ENCODE measurements around the gene RNF10. TPM values are rescaled to one million over a fixed set of nuclear protein-coding genes. Genes with fewer than 3 reads are reported as not detected.

The RNF10 gene
- total and polyA plus RNA-seq, 9 of the 15 experiments (the other 6 are each of a cell fraction or from before 2014, with no cell fraction given): 43.0 to 139 (median 80.1) TPM

DNA sequence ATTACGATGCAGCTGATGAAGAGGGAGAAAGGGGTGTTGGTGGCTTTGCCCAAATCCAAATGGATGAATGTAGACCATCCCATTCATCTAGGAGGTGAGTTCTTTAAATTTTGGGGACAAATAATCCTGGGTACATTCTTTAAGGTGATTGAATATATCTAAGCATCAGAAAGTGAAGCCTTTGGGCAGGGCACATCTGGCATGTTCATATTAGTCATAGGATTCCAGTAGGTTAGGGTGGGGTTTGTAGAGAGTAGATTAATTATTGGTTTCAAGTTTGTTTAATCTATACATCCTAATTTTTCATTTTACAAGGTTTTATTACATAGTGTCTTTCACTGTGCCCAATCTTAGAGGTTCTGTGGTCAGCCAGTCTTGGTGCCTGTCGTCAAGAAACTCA, 23.4 kb downstream of the RNF10 start (continued):
- TF ChIP-seq, protein P1, sequence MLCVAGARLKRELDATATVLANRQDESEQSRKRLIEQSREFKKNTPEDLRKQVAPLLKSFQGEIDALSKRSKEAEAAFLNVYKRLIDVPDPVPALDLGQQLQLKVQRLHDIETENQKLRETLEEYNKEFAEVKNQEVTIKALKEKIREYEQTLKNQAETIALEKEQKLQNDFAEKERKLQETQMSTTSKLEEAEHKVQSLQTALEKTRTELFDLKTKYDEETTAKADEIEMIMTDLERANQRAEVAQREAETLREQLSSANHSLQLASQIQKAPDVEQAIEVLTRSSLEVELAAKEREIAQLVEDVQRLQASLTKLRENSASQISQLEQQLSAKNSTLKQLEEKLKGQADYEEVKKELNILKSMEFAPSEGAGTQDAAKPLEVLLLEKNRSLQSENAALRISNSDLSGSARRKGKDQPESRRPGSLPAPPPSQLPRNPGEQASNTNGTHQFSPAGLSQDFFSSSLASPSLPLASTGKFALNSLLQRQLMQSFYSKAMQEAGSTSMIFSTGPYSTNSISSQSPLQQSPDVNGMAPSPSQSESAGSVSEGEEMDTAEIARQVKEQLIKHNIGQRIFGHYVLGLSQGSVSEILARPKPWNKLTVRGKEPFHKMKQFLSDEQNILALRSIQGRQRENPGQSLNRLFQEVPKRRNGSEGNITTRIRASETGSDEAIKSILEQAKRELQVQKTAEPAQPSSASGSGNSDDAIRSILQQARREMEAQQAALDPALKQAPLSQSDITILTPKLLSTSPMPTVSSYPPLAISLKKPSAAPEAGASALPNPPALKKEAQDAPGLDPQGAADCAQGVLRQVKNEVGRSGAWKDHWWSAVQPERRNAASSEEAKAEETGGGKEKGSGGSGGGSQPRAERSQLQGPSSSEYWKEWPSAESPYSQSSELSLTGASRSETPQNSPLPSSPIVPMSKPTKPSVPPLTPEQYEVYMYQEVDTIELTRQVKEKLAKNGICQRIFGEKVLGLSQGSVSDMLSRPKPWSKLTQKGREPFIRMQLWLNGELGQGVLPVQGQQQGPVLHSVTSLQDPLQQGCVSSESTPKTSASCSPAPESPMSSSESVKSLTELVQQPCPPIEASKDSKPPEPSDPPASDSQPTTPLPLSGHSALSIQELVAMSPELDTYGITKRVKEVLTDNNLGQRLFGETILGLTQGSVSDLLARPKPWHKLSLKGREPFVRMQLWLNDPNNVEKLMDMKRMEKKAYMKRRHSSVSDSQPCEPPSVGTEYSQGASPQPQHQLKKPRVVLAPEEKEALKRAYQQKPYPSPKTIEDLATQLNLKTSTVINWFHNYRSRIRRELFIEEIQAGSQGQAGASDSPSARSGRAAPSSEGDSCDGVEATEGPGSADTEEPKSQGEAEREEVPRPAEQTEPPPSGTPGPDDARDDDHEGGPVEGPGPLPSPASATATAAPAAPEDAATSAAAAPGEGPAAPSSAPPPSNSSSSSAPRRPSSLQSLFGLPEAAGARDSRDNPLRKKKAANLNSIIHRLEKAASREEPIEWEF (CRISPR knock-in tag; IDR thresholded peaks at IDR 0.05): no peak
- TF ChIP-seq, protein P2, sequence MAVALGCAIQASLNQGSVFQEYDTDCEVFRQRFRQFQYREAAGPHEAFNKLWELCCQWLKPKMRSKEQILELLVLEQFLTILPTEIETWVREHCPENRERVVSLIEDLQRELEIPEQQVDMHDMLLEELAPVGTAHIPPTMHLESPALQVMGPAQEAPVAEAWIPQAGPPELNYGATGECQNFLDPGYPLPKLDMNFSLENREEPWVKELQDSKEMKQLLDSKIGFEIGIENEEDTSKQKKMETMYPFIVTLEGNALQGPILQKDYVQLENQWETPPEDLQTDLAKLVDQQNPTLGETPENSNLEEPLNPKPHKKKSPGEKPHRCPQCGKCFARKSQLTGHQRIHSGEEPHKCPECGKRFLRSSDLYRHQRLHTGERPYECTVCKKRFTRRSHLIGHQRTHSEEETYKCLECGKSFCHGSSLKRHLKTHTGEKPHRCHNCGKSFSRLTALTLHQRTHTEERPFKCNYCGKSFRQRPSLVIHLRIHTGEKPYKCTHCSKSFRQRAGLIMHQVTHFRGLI (CRISPR knock-in tag; IDR thresholded peaks at IDR 0.05): no peak
- TF ChIP-seq JUNB (CRISPR knock-in tag; conservative IDR thresholded peaks at IDR 0.05) (no peak), CREM (IDR thresholded peaks at IDR 0.05; ENCODE audit: low read depth) (no peak), POLR3A (IDR thresholded peaks at IDR 0.05; ENCODE audit: borderline replicate concordance, extremely low read depth, insufficient read depth, insufficient read length) (no peak), L3MBTL2 (IDR thresholded peaks at IDR 0.05) (no peak), ZZZ3 (IDR thresholded peaks at IDR 0.05) (no peak)
- TF ChIP-seq, protein P3, sequence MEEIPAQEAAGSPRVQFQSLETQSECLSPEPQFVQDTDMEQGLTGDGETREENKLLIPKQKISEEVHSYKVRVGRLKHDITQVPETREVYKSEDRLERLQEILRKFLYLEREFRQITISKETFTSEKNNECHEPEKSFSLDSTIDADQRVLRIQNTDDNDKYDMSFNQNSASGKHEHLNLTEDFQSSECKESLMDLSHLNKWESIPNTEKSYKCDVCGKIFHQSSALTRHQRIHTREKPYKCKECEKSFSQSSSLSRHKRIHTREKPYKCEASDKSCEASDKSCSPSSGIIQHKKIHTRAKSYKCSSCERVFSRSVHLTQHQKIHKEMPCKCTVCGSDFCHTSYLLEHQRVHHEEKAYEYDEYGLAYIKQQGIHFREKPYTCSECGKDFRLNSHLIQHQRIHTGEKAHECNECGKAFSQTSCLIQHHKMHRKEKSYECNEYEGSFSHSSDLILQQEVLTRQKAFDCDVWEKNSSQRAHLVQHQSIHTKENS (CRISPR knock-in tag; IDR thresholded peaks at IDR 0.05): no peak
- TF ChIP-seq, protein P4, sequence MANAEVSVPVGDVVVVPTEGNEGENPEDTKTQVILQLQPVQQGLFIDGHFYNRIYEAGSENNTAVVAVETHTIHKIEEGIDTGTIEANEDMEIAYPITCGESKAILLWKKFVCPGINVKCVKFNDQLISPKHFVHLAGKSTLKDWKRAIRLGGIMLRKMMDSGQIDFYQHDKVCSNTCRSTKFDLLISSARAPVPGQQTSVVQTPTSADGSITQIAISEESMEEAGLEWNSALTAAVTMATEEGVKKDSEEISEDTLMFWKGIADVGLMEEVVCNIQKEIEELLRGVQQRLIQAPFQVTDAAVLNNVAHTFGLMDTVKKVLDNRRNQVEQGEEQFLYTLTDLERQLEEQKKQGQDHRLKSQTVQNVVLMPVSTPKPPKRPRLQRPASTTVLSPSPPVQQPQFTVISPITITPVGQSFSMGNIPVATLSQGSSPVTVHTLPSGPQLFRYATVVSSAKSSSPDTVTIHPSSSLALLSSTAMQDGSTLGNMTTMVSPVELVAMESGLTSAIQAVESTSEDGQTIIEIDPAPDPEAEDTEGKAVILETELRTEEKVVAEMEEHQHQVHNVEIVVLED (CRISPR knock-in tag; IDR thresholded peaks at IDR 0.05): no peak

All from K562 (cell line).